ENCODE measurements around the gene JUP.

The JUP gene

DNA sequence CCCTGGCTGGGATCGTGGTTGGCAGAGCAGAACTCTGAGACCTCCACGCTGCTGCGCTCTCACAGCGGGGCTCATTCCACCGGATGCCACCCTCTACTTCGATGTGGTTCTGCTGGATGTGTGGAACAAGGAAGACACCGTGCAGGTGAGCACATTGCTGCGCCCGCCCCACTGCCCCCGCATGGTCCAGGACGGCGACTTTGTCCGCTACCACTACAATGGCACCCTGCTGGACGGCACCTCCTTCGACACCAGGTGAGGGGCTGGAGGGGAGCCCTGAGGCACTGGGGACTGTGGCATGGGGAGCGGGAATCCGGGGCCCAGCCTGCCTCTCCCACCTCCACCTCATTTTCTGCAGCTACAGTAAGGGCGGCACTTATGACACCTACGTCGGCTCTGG lies 31.5 kb upstream of the JUP start:
- peaks cover 10% of the 10 kb centered on the region for H3K4me1 ChIP-seq (ENCODE audit: control insufficient read depth, low read depth, low read length)
- H3K4me3 ChIP-seq (ENCODE audit: low read length) = no peak overlapping the region
- no peaks in the 10 kb centered on the region for H3K27me3 ChIP-seq (ENCODE audit: control insufficient read depth, insufficient read depth, low read length)
- no peak overlapping the region for H3K27ac ChIP-seq (ENCODE audit: low read length)
- no peaks in the 10 kb centered on the region for H3K9me3 ChIP-seq (ENCODE audit: control insufficient read depth, low read depth, low read length)
- H3K36me3 ChIP-seq (ENCODE audit: control insufficient read depth, low read depth, low read length) = peaks cover 9% of the 10 kb centered on the region
- no peak overlapping the region for H3K9ac ChIP-seq (ENCODE audit: low read length)

DNA sequence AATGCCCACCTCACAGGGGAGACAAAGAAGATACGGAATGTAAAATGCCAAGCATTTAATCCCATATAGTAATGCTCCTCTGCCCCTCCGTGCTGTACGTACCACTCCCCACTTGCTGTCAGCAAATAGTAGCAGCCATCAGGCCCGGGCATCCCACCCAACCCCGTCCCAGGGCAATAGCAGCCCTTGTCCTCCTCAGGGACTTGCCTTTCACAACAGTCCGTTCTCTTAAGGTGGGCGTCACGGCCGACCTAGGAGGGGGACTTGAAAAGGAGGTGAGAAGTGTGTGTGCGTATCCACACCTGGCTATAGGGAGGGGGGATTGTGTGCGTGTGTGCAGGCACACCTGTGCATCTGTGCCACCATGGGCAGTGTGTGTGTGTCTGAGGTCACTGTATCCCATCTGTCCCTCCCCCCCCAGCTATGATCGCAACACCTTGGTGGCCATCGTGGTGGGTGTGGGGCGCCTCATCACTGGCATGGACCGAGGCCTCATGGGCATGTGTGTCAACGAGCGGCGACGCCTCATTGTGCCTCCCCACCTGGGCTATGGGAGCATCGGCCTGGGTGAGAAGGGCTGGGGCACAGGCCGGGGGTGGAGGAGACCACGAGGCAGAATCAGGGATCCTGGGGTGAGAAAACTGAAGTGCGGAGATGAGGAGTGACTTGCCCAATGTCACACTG lies 30.3 kb upstream of the JUP start:
- Histone ChIP-seq H3K4me1 (ENCODE audit: control insufficient read depth, low read depth, low read length) (peaks cover 10% of the 10 kb centered on the region), H3K27me3 (ENCODE audit: control insufficient read depth, insufficient read depth, low read length) (no peaks in the 10 kb centered on the region), H3K4me3 (ENCODE audit: low read length) (no peak overlapping the region), H3K9ac (ENCODE audit: low read length) (no peak overlapping the region), H3K9me3 (ENCODE audit: control insufficient read depth, low read depth, low read length) (no peaks in the 10 kb centered on the region), H3K27ac (ENCODE audit: low read length) (no peak overlapping the region), H3K36me3 (ENCODE audit: control insufficient read depth, low read depth, low read length) (peaks cover 3% of the 10 kb centered on the region)

DNA sequence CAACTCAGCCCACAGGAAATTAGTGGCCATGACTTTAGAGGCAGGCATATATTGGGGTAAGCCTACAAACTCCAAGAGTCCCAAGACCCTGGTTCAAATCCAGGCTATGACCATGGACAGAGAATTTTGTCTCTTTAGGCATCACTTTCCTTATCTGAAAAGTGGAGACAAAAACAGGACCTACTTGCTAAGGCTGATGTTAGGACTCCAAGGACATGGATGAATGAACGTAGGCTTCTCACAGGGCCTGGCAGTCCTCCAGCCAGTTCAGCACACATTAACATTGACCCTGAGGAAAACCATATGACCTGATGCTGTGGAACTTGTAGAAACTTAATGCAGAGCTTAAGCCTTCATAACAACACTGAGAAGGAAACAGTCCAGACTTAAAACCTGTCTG lies 27.7 kb upstream of the JUP start:
- Histone ChIP-seq H3K36me3 (ENCODE audit: control insufficient read depth, low read depth, low read length) (no peaks in the 10 kb centered on the region), H3K9me3 (ENCODE audit: control insufficient read depth, low read depth, low read length) (no peaks in the 10 kb centered on the region), H3K27ac (ENCODE audit: low read length) (no peak overlapping the region), H3K27me3 (ENCODE audit: control insufficient read depth, insufficient read depth, low read length) (peaks cover 7% of the 10 kb centered on the region), H3K4me1 (ENCODE audit: control insufficient read depth, low read depth, low read length) (peaks cover 9% of the 10 kb centered on the region), H3K4me3 (ENCODE audit: low read length) (peak overlapping the region; percentile 99), H3K9ac (ENCODE audit: low read length) (no peak overlapping the region)

DNA sequence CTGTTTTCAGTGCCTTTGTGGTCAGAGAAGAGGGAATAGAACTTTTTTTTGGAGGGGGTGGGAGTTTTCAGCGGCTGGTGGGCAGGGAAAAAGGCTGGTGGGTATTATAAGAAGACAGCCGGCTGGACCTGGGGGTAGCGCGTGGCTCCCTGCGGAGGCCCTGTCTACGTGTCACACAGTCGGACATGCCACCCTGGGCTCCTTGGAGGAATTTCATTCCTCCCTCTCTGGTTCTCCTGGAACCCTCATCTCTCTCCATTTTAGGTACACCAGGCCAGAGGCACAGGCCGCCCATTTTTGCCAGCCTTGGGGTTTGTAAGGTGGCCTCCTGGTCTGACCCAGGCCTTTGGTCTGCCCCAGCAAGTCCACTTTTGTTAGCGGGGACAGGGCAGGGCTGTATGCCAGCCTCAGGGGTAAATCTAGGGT lies 27.2 kb upstream of the JUP start:
- H3K27me3 ChIP-seq (ENCODE audit: control insufficient read depth, insufficient read depth, low read length) = peaks cover 7% of the 10 kb centered on the region
- H3K27ac ChIP-seq (ENCODE audit: low read length) = peak overlapping the region; percentile 51
- H3K9me3 ChIP-seq (ENCODE audit: control insufficient read depth, low read depth, low read length) = no peaks in the 10 kb centered on the region
- H3K9ac ChIP-seq (ENCODE audit: low read length) = peak overlapping the region; percentile 87
- H3K4me3 ChIP-seq (ENCODE audit: low read length) = peak overlapping the region; percentile 99
- peaks cover 5% of the 10 kb centered on the region for H3K4me1 ChIP-seq (ENCODE audit: control insufficient read depth, low read depth, low read length)
- no peaks in the 10 kb centered on the region for H3K36me3 ChIP-seq (ENCODE audit: control insufficient read depth, low read depth, low read length)

DNA sequence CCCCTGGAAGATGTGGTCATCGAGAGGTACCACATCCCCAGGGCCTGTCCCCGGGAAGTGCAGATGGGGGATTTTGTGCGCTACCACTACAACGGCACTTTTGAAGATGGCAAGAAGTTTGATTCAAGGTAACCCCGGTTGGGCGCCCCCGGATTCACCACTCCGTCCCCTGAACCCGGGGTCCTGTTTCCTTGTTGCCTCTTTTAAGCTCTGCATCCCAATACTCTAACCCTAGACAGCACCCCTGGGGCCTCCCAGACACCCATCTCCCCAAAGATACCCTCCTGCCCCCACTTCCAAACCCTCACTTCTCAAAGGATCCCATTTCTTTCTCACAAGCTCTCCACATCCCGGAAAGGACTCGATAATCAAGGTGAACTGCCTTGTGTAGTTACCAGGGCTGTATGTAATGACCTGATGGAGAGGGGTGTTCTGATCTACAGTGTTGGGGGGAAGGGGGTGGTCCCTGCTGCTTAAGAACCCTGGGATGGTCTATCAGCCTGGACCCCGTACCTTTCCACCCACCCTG lies 26.7 kb upstream of the JUP start:
- Histone ChIP-seq H3K4me1 (ENCODE audit: control insufficient read depth, low read depth, low read length) (peaks cover 5% of the 10 kb centered on the region), H3K36me3 (ENCODE audit: control insufficient read depth, low read depth, low read length) (no peaks in the 10 kb centered on the region), H3K9ac (ENCODE audit: low read length) (peak overlapping the region; percentile 87), H3K4me3 (ENCODE audit: low read length) (peak overlapping the region; percentile 99), H3K27me3 (ENCODE audit: control insufficient read depth, insufficient read depth, low read length) (peaks cover 7% of the 10 kb centered on the region), H3K9me3 (ENCODE audit: control insufficient read depth, low read depth, low read length) (no peaks in the 10 kb centered on the region), H3K27ac (ENCODE audit: low read length) (peak overlapping the region; percentile 51)

DNA sequence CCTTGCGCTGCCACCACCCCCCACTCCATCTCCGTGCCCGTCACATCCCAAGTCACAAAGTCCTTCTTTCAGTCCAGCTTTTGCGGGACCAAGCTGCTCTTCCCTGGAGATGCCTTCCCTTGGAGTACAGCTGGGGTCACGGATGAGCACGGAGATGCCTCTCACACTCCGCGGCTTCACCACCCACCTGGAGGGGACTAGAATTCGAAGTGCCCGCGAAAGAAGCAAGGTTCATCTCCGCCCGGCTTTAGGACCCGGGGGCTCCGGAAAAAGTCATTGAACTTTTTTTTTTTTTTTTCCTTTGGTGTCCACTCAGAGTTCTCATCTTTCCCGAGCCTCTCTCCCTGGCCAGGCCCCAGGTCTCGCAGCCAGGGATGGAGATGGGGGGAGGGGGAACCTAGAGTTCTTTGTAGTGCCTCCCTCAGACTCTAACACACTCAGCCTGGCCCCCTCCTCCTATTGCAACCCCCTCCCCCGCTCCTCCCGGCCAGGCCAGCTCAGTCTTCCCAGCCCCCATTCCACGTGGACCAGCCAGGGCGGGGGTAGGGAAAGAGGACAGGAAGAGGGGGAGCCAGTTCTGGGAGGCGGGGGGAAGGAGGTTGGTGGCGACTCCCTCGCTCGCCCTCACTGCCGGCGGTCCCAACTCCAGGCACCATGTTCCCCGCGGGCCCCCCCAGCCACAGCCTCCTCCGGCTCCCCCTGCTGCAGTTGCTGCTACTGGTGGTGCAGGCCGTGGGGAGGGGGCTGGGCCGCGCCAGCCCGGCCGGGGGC lies 26.1 kb upstream of the JUP start, which contains the start of gene FKBP10:
TSS of gene FKBP10 (plus strand) at position 624 of the 771 bp plus-strand sequence. CDS start at position 655, 31 bp downstream.
- peak within 1 kb of the TSS; percentile 99 for H3K4me3 ChIP-seq (ENCODE audit: low read length)
- peak within 1 kb of the TSS; percentile 87 for H3K9ac ChIP-seq (ENCODE audit: low read length)
- peaks cover 7% of the 10 kb centered on the region for H3K27me3 ChIP-seq (ENCODE audit: control insufficient read depth, insufficient read depth, low read length)
- no peaks in the 10 kb centered on the region for H3K9me3 ChIP-seq (ENCODE audit: control insufficient read depth, low read depth, low read length)
- H3K4me1 ChIP-seq (ENCODE audit: control insufficient read depth, low read depth, low read length) = peaks cover 5% of the 10 kb centered on the region
- H3K36me3 ChIP-seq (ENCODE audit: control insufficient read depth, low read depth, low read length) = no peaks in the 10 kb centered on the region
- H3K27ac ChIP-seq (ENCODE audit: low read length) = peak within 1 kb of the TSS; percentile 51

DNA sequence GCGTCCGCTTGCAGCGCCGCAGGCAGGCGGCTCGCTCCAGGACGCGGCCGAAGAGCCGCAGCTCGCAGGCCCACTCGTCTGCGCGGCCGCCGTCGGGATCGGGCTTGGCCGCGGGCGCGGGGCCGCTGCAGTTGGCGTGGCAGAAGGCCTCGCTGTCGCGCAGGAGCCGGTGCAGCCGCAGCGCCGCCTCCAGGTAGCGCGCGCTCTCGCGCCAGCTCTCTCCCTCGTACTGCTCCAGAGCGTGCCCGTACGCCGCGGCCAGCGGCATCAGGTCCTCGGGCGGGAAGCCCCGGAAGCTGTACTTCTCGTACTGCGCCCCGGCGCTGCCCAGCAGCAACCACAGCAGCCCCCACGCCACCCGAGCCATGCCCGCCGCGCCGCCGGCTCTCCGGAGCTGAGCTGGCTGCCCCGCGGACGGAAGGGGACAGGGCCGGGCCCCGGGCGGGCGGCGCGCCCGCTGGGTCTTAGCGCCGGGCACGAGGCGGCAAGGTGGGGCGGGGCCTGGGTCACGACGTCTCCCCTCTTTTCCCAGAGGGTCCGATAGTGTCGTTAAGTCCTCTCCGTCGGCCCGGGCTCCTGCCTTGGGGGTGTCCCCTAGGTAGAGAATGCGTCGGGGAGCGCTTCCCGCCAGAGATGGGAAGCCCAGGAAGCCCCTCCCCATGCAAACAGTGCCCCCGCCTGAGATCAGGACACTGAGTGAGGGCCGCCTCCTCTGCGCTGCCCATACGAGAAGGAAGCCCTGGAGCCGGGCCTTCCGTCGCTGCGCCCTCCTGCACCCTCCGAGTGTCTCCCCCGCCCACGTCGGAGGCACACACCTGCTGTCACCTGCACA lies 25.3 kb upstream of the JUP start, which contains the start of gene P3H4:
TSS of gene P3H4 (minus strand) at position 401 of the 832 bp plus-strand sequence. CDS start at position 367, 34 bp downstream.
- H3K36me3 ChIP-seq (ENCODE audit: control insufficient read depth, low read depth, low read length) = no peaks in the 10 kb centered on the region
- H3K9me3 ChIP-seq (ENCODE audit: control insufficient read depth, low read depth, low read length) = no peaks in the 10 kb centered on the region
- peaks cover 5% of the 10 kb centered on the region for H3K4me1 ChIP-seq (ENCODE audit: control insufficient read depth, low read depth, low read length)
- peak within 1 kb of the TSS; percentile 87 for H3K9ac ChIP-seq (ENCODE audit: low read length)
- H3K27ac ChIP-seq (ENCODE audit: low read length) = peak within 1 kb of the TSS; percentile 51
- peaks cover 7% of the 10 kb centered on the region for H3K27me3 ChIP-seq (ENCODE audit: control insufficient read depth, insufficient read depth, low read length)
- H3K4me3 ChIP-seq (ENCODE audit: low read length) = peak within 1 kb of the TSS; percentile 99

DNA sequence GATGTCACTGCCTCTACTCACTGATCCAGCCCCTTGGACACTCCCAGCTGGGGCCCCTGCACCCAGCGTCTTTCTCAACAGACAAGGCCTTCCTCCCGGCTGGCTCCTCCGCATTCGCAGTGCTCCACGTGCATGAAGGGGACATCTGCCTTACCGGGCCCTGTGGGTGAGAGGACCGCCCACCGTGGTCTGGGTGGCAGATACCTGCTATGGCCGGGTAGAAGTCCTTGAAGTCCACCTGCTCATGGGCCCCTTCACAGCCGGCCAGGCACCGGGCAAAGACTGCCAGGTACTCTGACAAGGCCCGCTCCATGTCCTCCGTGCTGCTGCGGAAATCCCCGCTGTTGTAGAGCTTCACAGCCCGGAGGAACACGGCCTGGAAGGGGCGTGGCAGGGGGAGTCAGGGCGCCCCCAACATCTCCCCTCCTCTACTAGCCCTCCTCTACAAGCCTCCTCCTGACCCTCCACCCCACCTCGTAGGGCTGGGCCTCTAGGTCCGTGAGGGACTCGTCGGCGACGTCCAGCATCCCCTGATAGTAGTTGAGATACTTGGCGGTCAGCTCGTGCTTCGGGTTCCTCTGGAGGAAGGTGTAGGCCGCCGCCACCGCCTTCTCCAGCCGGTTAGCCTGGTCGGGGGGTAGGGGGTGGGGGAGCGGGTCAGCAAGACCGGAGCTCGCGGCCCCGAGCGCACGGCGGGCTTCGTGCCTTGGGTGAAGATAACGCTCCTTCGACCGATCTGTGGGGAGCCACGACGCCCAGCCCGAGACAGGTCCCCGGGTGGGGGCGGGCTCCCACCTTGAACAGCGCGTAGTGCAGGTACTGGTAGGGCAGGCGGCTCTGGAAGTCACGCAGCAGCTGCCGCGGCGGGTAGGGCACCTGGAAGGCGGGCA lies 24.4 kb upstream of the JUP start:
- Histone ChIP-seq H3K27me3 (ENCODE audit: control insufficient read depth, insufficient read depth, low read length) (peaks cover 7% of the 10 kb centered on the region), H3K4me1 (ENCODE audit: control insufficient read depth, low read depth, low read length) (peaks cover 5% of the 10 kb centered on the region), H3K27ac (ENCODE audit: low read length) (no peak overlapping the region), H3K9ac (ENCODE audit: low read length) (peak overlapping the region; percentile 87), H3K4me3 (ENCODE audit: low read length) (peak overlapping the region; percentile 99), H3K36me3 (ENCODE audit: control insufficient read depth, low read depth, low read length) (no peaks in the 10 kb centered on the region), H3K9me3 (ENCODE audit: control insufficient read depth, low read depth, low read length) (no peaks in the 10 kb centered on the region)

DNA sequence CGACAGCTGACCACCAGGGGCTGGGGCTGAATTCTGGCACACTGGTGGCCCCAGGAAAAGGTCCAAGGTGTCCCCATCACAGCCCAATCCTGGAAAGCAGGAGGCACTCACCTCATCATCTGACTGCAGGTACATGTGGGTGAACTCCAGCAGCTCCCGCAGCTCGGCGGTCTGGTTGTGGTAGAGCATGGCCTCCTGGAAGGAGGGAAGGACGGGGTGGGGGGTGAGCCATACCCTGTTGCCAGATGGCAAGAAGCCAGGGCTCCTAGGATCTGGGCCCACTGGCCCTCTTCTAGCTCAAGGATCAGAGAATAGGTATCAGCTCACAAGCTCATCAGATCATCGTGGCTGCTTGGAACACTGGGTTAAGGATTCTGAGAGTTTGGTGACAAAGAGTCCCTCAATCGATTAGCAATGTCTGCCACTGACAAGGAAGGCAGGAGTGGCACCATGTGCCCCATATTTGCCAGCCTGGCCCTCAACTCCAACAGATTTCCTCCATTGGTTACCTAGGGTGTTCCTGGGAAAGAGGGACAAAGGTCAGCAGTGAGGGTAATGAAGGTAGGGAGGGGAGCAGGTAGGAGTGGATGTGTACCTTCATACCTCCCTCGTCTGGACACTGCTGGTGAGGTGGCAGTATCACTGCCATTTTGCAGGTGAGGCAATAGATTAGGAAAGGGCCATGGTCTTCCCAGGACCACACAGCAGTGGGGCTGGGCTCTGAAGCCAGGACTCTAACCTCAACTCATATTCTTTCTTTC lies 20.4 kb upstream of the JUP start:
- Histone ChIP-seq H3K27ac (ENCODE audit: low read length) (no peak overlapping the region), H3K36me3 (ENCODE audit: control insufficient read depth, low read depth, low read length) (no peaks in the 10 kb centered on the region), H3K4me3 (ENCODE audit: low read length) (no peak overlapping the region), H3K9me3 (ENCODE audit: control insufficient read depth, low read depth, low read length) (no peaks in the 10 kb centered on the region), H3K4me1 (ENCODE audit: control insufficient read depth, low read depth, low read length) (peaks cover 5% of the 10 kb centered on the region), H3K27me3 (ENCODE audit: control insufficient read depth, insufficient read depth, low read length) (peaks cover 7% of the 10 kb centered on the region), H3K9ac (ENCODE audit: low read length) (no peak overlapping the region)

Measured in iPS-18a (cell line).